LNCaP clone FGC (cell line): ENCODE measurements around the gene CHST15.

Experiments used
- DNase-seq: peaks from one replicate; pipeline ENCODE4 v3.0.0-alpha.2; 2011; ENCODE audit warnings: low read depth
- H3K4me3 ChIP-seq: 2 replicates; pipeline ENCODE4 v1.5.1; 2011; ENCODE audit warnings: mild to moderate bottlenecking, low read depth, low read length, control low read depth
- TF ChIP-seq, protein P1 (sequence below): IDR thresholded peaks from 2 replicates; pipeline ENCODE4 v1.5.1; 2012; ENCODE audit warnings: mild to moderate bottlenecking; ENCODE audit not compliant: control insufficient read depth, insufficient read depth; ENCODE audit errors: extremely low read depth

Gene CHST15

GRCh38 chr10:123970927-123971286 lies 122.5 kb downstream of the CHST15 start:
- DNase-seq, result no peak
- TF ChIP-seq, protein P1, sequence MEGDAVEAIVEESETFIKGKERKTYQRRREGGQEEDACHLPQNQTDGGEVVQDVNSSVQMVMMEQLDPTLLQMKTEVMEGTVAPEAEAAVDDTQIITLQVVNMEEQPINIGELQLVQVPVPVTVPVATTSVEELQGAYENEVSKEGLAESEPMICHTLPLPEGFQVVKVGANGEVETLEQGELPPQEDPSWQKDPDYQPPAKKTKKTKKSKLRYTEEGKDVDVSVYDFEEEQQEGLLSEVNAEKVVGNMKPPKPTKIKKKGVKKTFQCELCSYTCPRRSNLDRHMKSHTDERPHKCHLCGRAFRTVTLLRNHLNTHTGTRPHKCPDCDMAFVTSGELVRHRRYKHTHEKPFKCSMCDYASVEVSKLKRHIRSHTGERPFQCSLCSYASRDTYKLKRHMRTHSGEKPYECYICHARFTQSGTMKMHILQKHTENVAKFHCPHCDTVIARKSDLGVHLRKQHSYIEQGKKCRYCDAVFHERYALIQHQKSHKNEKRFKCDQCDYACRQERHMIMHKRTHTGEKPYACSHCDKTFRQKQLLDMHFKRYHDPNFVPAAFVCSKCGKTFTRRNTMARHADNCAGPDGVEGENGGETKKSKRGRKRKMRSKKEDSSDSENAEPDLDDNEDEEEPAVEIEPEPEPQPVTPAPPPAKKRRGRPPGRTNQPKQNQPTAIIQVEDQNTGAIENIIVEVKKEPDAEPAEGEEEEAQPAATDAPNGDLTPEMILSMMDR, result no peak
- H3K4me3 ChIP-seq, result no peak overlapping the region

GRCh38 chr10:123970207-123970926 lies 123.0 kb downstream of the CHST15 start:
- TF ChIP-seq, protein P1, result no peak
- H3K4me3 ChIP-seq, result no peak overlapping the region
- no peak for DNase-seq

DNA sequence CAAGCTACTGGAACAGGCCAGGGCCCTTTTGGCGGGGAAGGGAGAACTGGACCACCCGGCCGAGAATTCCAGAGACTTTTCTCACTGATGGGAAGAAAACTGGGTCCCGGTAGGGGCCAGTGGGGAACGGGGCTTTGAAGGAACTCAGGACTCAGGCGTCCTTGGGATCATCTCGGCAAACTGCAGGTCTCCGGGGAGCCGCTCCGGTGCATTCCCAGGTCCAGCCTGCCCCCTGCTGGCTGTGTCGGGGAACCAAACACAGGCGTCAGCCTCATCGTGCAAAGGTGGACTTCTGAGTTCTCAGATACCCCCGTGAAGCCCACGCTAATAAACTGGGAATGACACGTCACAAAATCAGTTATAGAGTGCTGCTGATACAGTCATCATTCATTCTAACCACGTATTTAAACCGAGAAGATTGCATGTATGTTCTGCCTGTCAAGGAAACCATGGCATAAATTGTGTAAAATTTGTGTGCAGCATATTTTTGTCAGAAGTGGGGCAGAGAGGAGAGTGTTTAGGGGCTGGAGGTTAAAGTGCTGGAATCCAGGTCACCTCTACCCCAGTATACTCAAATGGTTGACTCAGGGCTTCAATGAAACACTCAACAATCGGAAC lies 125.7 kb downstream of the CHST15 start:
- no peak overlapping the region for H3K4me3 ChIP-seq
- DNase-seq, result no peak
- TF ChIP-seq, protein P1, result peak; percentile 93

- no peak for DNase-seq
- no peak overlapping the region for H3K4me3 ChIP-seq
- TF ChIP-seq, protein P1, result no peak
Observed at GRCh38 chr10:123966896-123967231, 126.5 kb downstream of the CHST15 start.

GRCh38 chr10:123965973-123966895 lies 127.2 kb downstream of the CHST15 start:
- H3K4me3 ChIP-seq, result no peak overlapping the region
- TF ChIP-seq, protein P1, result no peak
- no peak for DNase-seq

DNA sequence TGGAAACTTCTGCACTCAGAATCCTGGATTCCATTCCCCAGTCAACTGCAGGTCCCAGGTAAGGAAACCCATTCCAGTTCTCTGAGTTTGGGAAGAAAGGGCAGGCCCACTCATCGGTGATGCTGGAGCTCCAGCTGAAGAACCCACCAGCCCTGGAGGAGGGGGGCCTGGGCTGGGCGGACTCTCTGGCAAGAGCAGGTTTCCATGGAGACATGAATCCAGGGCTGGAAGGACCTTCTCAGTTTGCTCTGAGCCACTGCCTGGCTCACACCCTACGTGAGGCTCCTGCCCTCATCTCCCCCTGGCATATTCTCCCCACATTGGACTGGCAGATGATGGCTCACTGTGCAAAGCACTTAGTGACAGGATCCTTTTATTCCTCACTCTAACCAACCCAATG lies 128.4 kb downstream of the CHST15 start:
- H3K4me3 ChIP-seq, result no peak overlapping the region
- TF ChIP-seq, protein P1, result no peak
- DNase-seq, result no peak
